GM13976 (cell line): Measurements from ENCODE around the gene HTT.

Experiments used
- DNase-seq: peaks from one replicate; pipeline ENCODE4 v3.0.0; 2012; ENCODE audit warnings: low spot score
- CTCF ChIP-seq: IDR thresholded peaks from 2 replicates; pipeline ENCODE4 v1.5.1; 2012; ENCODE audit warnings: borderline replicate concordance, mild to moderate bottlenecking; ENCODE audit not compliant: insufficient read depth; ENCODE audit errors: extremely low read depth, missing control alignments, control extremely low read depth
- in situ Hi-C: fragments of 300-500 bp; cut with MboI; formaldehyde crosslinking; loops from one replicate; pipeline ENCODE4 v1.12.0; 2022; ENCODE audit warnings: low sequenced_read_pairs, mixed read lengths, inconsistent platforms; ENCODE audit not compliant: unreplicated experiment

The HTT gene

GRCh38 chr4:3070709-3071500, 3.6 kb upstream of the HTT start:
- in situ Hi-C loops = no loop called here
- no peak for TF ChIP-seq CTCF
- no peak for DNase-seq

- TF ChIP-seq CTCF = no peak
- in situ Hi-C loops = no loop called here
- no peak for DNase-seq
Observed at GRCh38 chr4:3071811-3072210, 2.7 kb upstream of the HTT start.

GRCh38 chr4:3073158-3074077, 1.1 kb upstream of the HTT start:
- in situ Hi-C loops = no loop called here
- DNase-seq = no peak
- TF ChIP-seq CTCF = peak; percentile 16

GRCh38 chr4:3074846-3075651, 568 bp downstream of the HTT start:
- in situ Hi-C loops = no loop called here
- DNase-seq = peak; percentile 70

GRCh38 chr4:3075652-3075981, 1.1 kb downstream of the HTT start:
- DNase-seq = no peak
- TF ChIP-seq CTCF = no peak
- in situ Hi-C loops = no loop called here

More at GRCh38 chr4:3074846-3075651, 568 bp downstream of the HTT start:
- no peak for TF ChIP-seq CTCF

GRCh38 chr4:3077796-3078195, 3.3 kb downstream of the HTT start:
- in situ Hi-C loops = no loop called here
- TF ChIP-seq CTCF = no peak
- DNase-seq = peak; percentile 59
